HG03280 (cell line): Measurements from ENCODE around the gene TMEM205.
A peak's percentile ranks its signal among the peaks of the same experiment; 100 is the strongest.
"Not testable (repeated sequence)": the region's sequence is repeated elsewhere in the genome, so short reads cannot be mapped to it uniquely, and the experiment has no call there.

Source experiments
- ATAC-seq: cut with Tn5 transposase; IDR thresholded peaks from one replicate; pipeline ENCODE4 v1.9.1; 2021; ENCODE audit warnings: mild to moderate bottlenecking, moderate library complexity; ENCODE audit not compliant: unreplicated experiment

Gene TMEM205

DNA sequence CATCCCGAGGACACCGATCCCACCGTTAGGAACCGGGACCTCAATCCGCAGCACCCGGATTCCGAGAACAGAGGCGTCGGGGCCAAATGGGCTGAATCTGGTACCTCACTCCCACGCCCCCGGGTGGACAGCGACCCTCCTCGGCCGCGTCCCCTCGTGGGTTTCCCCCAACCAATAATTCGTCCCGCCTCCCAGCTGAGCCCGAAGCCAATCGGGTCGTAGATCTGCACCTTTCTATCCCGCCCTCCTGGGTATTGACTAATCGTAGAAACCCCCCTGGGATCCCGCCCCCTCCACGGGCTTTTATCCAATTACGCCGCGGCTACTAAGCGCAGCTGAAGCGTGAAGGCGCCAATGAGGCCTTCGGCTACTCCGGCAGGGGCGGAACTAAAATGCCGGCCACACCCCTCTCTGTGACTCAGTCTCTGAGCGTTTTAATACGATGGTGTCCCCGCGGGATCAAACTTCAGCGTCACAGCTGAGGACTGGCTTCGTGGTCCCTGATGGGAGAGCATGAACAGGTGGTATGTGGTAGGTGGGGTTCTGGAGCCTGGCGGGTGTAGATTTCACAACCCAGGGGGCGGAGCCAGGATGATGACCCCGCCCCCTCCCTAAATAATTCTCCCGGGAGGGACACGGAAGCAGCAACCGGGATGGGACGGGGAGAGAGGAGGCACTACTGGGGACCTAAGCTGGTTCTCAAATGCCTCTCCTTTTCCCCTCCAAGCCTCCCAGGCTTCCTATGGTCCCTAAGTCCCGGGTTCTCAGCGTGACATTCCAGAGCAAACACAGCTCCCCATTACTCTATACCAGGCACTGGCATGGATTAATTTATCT, at the start of gene TMEM205, which contains the start of gene CCDC159:
Gene TMEM205, minus strand, starts transcription at position 165 of the 837 bp plus-strand sequence. CDS start 649 bp downstream, outside the sequence.
Gene CCDC159, plus strand, starts transcription at position 416 of the 837 bp plus-strand sequence. Its CDS starts 88 bp downstream, at position 504.
- ATAC-seq, result peak; percentile 96

DNA sequence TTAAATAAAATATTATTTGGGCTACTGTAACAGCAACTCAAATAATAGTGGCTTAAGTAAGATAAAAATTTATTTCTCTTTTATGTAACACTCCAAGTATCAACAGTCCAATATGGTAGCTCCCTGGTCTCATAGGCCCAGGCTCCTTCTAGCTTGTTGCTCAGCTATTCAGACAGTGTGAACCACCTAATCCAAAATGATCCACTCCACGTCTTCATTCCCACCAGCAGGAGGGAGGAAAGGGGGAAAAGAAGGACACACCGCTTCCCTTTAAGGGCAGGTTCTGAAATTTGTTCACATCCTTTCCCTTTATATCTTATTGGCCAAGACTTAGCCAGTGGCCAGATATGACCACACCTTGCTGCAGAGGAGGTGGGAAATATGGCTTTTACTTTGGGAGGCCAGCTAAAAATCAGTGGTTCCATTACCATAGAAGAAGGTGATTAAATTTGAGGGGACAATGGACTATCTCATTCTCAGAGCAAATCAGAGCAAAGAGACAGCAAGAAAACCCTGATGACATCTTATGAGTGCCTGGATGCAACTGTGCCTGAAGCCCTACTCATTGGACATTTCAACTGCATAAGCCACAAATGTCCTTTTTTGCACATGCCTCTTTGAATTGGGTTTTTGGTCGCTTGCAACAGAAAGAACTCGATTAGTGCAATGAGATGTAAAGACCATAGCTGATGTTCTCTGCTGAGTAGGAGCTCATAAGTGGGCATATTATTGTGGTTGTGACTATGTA, 45.0 kb upstream of the TMEM205 start:
- ATAC-seq, result no peak

DNA sequence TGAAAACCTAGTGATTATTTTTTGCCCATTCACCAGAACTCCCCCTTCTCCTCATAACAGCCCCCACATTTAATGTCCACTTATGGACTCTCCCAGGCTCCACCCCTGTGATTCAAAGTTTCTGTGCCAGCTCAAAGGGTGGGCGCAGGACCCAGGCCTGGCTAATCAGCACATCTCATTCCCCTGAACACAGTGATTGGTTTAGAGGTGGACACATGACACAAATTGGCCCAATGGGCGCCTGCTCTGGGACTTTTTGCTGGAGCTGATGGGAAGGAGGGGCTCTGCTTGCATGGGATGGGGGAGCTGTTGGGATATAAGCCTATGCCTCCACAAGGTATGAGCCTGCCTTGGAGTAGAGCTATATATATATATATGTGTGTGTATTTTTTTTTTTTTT, 44.3 kb upstream of the TMEM205 start:
- ATAC-seq, result no peak

DNA sequence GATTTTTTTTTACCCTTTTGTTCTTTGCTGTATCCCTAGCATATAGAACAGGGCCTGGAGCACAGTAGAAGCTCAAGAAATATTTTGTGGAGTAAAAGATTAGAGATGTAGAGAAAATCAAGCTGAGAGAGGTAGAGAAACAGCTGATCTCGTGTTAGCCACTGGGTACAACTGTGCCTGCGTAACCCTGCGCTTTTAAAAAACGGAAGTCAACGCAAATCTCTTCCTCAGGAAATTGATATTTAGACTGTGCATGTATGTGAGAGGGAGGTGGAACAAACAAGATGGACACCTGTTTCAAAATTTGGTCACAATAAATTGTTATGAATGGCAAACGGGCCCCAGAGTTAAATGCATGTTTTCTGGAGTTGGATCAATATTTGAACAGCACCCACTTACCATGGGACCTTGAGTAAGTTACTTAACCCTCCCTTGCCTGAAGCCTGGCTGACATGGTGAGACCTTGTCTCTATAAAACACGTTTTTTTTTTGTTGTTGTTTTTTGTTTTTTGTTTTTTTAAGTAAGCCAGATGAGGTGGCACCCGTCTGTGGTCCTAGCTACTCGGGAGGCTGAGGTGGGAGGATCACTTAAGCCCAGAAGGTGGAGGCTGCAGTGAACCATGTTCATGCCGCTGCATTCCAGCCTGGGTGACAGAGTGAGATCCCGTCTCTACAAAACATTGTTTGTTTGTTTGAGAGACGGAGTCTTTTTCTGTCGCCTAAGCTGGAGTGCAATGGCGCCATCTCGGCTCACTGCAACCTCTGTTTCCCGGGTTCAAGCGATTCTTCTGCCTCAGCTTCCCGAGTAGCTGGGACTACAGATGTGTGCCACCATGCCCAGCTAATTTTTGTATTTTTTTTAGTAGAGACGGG, 41.3 kb upstream of the TMEM205 start:
- no peak for ATAC-seq

DNA sequence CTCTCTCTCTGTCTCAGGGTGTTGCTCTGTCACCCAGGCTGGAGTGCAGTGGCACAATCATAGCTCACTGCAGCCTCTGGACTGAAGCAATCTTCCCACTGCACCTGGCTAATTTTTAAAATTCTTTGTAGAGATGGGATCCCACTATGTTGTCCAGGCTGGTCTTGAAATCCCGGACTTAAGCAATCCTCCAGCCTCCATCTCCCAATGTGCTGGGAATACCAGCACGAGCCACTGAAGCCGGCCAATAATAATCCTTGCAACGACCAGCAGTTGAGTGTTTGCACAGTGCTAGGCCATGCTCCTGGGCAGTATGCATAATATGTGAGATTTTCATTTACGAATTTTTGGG, 38.7 kb upstream of the TMEM205 start:
- no peak for ATAC-seq

DNA sequence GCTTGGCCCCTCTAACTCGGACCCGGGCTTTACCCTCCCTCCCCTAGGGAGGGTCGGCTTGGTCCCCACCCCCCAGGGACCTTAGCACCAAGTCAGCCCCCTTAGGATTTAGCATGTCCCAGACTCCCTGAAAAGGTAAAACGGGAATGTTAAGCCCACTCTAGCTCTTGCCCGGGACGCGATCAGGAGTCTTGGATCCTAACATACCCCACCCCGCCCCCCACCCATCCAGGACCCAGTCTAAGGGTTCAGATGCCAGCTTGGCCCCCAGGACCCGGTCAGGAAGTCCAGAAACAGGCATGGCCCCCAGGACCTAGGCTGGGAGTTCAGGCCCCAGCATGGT, 37.6 kb upstream of the TMEM205 start:
- ATAC-seq, result no peak

DNA sequence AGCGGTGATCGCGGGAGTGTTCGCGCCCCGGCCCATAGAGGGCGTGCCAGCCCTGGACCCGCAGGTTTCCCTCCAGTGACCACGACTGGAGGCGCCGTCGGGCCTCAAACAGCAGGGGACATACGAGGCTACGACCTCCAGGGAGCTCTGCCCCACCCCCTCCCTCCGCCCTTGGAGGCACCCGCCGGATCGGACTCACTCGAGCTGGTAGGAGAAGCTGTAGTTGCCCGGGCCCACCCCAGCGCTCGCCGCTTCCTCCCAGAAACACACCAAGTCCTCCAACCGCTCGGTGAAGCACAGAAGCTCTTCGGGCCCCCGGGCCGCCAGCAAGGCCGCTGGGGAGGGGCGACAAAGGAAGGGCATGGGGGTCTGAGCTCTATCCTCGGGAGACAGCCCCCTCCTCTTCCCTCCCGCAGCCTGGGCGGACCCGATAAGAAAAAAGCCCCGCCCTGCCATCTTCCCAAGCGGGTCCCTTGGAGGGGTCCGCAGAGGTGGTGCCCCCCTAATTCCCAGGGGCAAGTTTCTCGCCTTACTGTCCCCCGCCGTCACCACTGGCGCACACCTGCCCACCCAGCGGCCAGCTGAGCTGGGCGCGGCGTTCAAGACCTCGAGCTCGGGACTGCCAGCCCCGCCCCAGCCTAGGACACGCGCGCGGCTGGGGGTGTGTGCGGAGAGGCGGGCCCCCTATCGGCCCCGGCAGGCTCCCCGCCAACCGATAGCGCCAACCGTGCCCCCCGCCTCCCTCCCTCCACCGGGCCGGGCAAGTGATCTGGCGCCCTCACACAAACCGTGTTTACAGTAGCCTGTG, 37.0 kb upstream of the TMEM205 start:
- ATAC-seq, result no peak

DNA sequence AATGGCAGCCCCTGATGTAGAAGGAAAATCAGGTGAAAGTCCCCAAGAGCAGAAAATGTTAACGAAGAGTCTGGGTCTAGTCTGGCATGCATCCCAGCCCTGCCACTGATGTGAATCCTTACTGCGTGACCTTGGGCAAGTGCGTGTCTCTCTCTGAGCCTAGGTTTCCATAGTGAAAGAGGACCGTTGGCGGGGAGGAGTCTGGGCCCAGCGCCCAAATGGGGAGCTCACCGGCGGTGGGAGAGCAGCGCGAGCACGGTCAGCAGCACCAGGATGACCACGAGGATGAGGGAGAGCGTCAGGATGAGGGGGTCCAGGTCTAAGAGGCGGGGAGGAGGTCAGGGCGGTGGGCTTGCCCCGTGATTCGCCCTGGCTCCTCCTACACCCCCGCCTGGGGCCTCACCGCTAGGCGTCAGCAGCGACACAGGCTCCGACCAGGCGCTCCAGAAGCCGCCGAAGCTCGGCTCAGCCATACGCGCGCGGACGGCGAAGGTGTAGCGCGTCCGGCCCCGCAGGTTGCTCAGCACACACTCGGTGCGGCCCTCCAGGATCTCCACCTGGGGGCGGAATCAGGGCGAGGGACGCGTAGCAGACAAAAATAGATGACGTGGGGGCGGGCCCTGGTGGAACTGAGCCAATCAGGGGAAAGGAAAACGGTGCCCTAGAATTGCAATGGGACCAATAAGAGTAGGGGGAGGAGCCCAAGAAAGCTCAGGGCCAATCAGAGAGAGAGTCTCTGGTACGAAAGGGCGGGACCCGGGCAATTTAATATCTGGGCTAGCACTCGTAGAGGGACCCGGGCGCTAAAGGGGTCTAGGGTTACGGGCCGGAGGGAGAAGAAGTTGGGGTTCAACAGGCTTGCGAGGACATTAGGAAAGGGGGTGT, 34.8 kb upstream of the TMEM205 start:
- peak; percentile 73 for ATAC-seq

DNA sequence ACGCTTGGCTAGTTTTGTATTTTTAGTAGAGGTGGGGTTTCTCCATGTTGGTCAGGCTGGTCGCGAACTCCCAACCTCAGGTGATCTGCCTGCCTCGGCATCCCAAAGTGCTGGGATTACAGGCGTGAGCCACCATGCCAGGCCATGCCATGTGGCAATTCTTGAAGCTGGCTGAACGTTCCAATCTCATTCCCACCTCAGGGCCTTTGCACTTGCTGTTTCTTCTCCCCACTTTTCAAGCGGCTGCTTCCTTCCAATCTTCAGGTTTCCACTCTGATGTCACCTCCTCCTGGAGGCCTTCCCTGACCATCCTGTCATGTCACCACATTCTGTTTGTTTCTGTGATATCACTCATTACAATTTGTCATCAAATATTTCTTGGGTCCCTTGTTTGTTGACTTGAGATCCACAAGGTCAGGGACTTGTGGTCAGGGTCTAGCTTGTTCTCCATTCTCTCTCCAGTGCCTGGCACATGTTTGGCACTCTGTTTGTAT, 33.8 kb upstream of the TMEM205 start:
- ATAC-seq, result no peak

DNA sequence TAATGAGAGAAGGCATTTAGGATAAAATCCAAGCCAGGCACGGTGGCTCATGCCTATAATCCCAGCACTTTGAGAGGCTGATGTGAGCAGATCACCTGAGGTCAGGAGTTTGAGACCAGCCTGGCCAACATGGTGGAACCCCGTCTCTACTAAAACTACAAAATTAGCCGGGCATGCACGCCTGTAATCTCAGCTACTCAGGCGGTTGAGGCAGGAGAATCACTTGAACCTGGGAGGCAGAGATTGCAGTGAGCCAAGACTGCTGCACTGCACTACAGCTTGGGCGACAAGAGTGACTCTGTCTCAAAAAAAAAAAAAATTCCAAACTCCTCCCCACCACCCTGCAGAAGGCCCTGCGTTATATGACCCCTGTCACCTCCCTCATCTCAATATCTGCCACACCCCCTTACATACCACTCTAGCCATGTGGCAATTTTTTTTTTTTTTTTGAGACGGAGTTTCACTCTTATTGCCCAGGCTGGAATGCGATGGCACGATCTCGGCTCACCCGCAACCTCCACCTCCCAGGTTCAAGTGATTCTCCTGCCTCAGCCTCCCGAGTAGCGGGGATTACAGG, 33.3 kb upstream of the TMEM205 start:
- ATAC-seq, result not testable (repeated sequence)

DNA sequence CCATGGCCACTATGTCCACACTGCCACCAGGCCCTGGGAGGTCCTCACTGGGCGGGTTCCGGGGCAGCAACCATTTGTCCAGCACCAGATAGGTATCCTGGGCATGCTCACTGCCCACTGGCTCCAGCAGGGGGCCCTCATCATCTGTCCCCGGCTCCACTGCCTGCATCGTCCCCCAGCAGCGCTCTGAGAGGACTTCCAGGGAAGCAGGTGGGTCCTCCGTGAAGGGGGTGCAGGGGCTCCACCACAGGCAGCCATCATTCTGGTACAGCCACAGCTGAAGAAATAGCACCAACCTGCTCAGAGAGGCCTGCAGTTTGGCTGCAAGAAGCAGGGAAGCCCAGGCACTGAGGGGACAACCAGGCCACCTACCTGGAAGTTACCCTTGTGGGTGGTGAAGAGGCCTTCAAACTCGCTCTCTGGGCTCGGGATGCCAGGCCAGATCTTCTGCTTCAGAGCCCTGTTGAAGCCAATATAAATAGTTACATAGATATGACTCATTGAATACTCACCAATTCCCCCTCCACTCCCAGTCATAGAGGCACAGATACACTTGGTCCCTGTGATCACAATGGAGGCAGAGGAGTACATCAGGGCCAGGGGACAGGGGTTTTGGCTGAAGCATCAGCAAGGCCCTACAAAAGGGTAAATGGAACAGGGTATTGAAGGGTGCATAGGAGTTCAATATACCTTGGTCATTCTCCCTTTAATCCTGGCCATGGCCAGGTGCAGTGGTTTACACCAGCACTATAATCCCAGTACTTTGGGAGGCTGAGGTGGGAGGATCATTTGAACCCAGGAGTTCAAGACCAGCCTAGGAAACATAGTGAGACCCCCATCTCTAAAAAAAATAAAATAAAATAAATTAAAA, 32.5 kb upstream of the TMEM205 start:
- ATAC-seq, result no peak

DNA sequence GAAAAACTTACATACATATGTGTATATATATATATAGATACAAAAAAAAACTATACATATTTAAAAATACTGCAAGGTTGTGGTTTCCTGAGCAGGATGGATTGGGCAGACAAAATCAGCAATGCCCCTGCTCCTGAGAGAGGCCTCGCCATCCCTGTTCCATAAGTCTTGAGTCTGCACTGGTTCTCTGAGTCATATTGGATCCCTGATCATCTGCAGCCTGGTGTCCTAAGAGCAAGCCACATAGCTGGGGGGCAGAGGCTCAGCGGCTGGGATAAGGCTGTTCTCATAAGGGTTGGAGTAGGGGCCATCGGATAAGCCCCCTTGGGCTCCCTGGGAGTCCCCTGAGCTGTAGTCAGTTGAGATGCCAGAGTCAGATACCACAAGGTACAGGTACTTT, 31.7 kb upstream of the TMEM205 start:
- no peak for ATAC-seq

DNA sequence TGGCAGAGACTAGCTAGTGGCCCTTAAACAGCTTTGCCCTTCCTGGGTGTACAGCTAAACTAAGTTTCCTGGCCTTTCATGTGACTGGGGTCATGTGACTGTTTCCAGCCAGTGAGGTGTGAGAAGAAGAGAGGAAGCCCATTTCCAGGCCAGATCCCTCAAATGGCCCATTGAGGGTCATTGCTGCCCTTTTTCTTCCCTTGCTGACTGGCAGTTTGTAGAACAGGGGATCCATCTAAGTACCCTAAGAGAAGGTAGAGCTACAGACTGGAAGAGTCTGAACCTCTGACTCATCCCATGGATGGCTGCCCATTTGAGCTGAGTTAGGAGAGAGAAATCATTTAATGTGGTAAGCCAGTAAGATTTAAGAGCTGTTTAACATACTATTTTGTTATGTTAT, 31.2 kb upstream of the TMEM205 start:
- ATAC-seq, result no peak

DNA sequence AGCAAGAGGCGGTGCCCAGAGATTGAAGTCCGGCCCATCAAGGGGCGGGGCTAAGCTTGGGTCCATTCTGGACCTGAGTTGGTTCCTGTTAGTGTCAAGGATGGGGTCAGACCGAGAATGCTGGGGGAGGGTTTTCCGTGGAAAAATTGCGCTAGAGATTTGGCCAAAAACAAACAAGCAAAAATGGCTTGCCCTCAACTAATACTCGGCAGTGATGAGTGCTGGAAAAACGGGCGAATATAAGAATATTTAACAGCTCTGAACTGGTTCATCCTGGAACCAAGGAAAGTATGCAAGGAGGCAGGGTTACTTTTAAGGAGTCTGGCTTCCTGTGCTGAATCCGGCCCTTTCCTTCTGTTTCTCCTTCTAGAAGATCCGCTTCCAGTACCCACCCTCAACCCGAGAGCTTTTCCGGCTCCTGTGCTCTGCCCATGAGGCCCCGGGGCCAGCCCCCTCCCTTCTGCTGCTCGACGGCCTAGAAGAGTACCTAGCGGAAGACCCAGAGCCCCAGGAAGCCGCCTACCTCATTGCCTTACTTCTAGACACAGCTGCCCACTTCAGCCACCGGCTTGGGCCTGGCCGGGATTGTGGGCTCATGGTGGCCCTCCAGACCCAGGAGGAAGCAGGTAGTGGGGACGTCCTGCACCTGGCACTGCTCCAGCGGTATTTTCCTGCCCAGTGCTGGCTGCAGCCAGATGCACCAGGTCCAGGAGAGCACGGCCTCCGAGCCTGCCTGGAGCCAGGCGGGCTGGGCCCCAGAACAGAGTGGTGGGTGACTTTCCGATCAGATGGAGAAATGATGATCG, 29.3 kb upstream of the TMEM205 start:
- ATAC-seq, result peak; percentile 24

DNA sequence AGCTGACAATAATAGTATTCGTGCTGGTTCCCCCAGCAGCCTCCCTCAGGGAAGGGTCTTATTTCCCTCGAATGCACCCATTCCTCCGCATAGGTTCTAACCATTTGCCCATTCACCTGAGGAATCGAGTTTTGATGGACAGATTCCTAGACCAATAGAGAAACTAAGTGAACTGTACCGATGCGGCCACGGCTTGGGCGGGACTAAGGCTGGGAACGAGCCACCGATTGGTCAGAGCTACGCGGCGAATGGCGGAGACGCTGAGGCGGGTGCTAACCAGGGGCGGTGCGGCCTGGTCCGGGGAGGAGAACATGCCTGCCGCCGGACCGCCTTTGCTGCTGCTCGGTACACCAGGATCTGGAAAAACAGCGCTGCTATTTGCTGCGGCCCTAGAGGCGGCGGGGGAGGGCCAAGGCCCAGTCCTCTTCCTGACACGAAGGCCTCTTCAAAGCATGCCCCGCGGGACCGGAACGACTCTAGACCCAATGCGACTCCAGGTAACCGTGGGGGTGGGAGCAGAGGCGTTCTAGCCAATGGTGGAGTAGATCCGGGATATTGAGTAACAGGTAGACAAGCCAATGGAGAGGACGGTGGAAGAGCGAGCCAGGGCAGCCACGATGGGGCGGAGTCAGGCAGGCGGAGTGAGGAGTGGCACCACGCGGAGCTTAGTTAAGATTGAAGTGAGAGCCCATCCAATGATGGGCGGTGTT, 28.5 kb upstream of the TMEM205 start, which contains the start of gene SWSAP1:
Gene SWSAP1, plus strand, starts transcription at position 234 of the 710 bp plus-strand sequence. Its CDS starts 15 bp downstream, at position 249.
- peak; percentile 82 for ATAC-seq

DNA sequence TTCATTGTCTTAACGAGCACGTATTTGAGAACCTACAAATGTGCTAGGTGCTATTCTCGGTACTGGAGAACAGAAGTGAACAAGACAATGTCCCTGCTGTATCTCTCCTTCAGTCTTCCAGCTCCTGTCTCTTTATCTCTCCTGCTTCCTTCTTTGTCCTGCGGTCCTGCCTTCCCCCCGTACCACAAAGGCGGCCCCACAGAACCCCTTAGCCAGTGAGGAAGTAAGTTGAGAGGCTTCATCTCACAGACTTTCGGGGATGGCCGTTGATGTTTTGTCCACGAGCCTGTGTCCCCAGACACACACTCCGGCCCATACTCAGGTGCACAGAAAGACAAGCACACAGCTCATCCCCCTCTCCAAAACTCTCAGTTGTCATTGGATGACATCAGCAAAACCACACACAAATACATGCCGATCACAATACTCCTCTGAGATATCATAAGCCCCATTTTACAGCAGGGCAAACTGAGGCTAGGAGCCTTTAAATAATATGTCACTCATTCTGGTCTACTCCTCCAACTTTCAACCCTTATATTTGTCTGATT, 27.9 kb upstream of the TMEM205 start:
- ATAC-seq, result no peak
